Thyroid gland (tissue), 4 donors: ENCODE measurements around the gene RNPEP. TPM values are rescaled to one million over a fixed set of nuclear protein-coding genes. Genes with fewer than 3 reads are reported as not detected.
A peak's percentile ranks its signal among the peaks of the same experiment; 100 is the strongest.
"Not testable (repeated sequence)": the region's sequence is repeated elsewhere in the genome, so short reads cannot be mapped to it uniquely, and the experiment has no call there.

Experiments
- DNase-seq, 2 donors: peaks; one replicate each; pipeline ENCODE4 v3.0.0-alpha.2; 2019
- H3K27ac ChIP-seq, 3 donors: fragments of 200-600 bp; sonication (generic); 1 replicate in 2 of 3; 2 replicates in 1 of 3; pipeline ENCODE4 v1.5.1; 2016 to 2019; ENCODE audit warnings: mild to moderate bottlenecking in 1 of 3, moderate library complexity in 1 of 3
- H3K27me3 ChIP-seq: fragments of 200-600 bp; sonication (generic); one replicate; pipeline ENCODE4 v1.5.1; 2019
- H3K36me3 ChIP-seq, 2 donors: fragments of 200-600 bp; sonication (generic); one replicate each; pipeline ENCODE4 v1.5.1; 2016 to 2019
- H3K4me1 ChIP-seq, 2 donors: fragments of 200-600 bp; sonication (generic); one replicate each; pipeline ENCODE4 v1.5.1; 2017 to 2019
- H3K4me3 ChIP-seq, 3 donors: fragments of 200-600 bp; sonication (generic); replicated peaks in 1 of 3; 1 replicate in 2 of 3; 2 replicates in 1 of 3; pipeline ENCODE4 v1.5.1; 2016; ENCODE audit warnings: mild to moderate bottlenecking in 1 of 3
- H3K9me3 ChIP-seq: fragments of 200-600 bp; sonication (generic); one replicate; pipeline ENCODE4 v1.5.1; 2017
- POLR2A ChIP-seq, 2 donors: fragments of 450-650 bp; IDR thresholded peaks; one replicate each; pipeline ENCODE4 v1.6.1; 2017; ENCODE audit warnings: antibody characterized with exemption in 2 of 2, mild to moderate bottlenecking in 2 of 2, moderate library complexity in 1 of 2
- WGBS, 2 donors: methylation state at CpG; one replicate each; pipeline ENCODE4 v1.1.5; 2017; 5-methylcytosine and 5-hydroxymethylcytosine counted together
- intact Hi-C: fragments of 100-400 bp; cut with DNase I; formaldehyde crosslinking; loops from one replicate; pipeline ENCODE4 v1.15.1; 2023
- total RNA-seq, 4 donors: library from RNA; depleted of rRNA; stranded (reverse); fragments of >200 nt; gene quantifications; one replicate each; pipeline ENCODE4 v1.2.3, GENCODE V29; 2016
- TF ChIP-seq, protein P1 (sequence below), 6 experiments: fragments of 200-600 bp in 3 of 6; fragments of 450-650 bp in 3 of 6; sonication (generic) in 3 of 6; IDR thresholded peaks; one replicate each; pipeline ENCODE4 v1.5.1; 2016 to 2019; ENCODE audit warnings: antibody characterized with exemption in 6 of 6, mild to moderate bottlenecking in 2 of 6, inconsistent platforms in 1 of 6, moderate library complexity in 1 of 6

RNPEP gene
- total RNA-seq, 4 donors from 2014 or later, result 61.4 to 98.1 (median 85.7) TPM

DNA sequence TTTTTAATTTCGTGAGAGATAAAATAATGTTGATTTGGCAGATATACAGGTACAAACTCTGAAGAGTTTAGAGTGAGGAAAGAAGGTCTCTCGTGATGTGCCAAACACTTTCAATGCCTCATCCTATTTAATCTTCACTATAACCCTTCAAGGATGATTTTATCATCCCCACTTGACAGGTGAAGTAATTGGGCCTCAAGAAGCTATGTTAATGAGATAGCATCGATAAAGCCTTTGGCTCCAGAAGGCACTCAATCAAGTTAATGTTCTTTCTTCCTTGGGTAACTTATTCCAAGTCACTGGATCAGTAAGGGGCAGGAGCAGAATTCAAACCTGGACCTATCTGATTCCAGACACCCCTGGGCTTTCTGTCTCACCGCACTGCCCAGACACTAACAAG, 43.3 kb upstream of the RNPEP start:
- Histone ChIP-seq H3K27ac (peak overlapping the region in 2 of 3 donors; percentile 41 to 75), H3K36me3 (no peaks in the 10 kb centered on the region), H3K4me1 (peaks cover 18 to 26% of the 10 kb centered on the region in 2 donors), H3K27me3 (no peaks in the 10 kb centered on the region), H3K9me3 (no peaks in the 10 kb centered on the region), H3K4me3 (no peak overlapping the region)
- DNase-seq, result no peak
- 48 to 55% methylated on average over 4 of the region's 4 CpGs for WGBS, 2 donors
- intact Hi-C loops, result no loop called here
- TF ChIP-seq, protein P1, sequence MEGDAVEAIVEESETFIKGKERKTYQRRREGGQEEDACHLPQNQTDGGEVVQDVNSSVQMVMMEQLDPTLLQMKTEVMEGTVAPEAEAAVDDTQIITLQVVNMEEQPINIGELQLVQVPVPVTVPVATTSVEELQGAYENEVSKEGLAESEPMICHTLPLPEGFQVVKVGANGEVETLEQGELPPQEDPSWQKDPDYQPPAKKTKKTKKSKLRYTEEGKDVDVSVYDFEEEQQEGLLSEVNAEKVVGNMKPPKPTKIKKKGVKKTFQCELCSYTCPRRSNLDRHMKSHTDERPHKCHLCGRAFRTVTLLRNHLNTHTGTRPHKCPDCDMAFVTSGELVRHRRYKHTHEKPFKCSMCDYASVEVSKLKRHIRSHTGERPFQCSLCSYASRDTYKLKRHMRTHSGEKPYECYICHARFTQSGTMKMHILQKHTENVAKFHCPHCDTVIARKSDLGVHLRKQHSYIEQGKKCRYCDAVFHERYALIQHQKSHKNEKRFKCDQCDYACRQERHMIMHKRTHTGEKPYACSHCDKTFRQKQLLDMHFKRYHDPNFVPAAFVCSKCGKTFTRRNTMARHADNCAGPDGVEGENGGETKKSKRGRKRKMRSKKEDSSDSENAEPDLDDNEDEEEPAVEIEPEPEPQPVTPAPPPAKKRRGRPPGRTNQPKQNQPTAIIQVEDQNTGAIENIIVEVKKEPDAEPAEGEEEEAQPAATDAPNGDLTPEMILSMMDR (IDR thresholded peaks at IDR 0.05), result no peak
- TF ChIP-seq POLR2A (IDR thresholded peaks at IDR 0.05), result no peak

DNA sequence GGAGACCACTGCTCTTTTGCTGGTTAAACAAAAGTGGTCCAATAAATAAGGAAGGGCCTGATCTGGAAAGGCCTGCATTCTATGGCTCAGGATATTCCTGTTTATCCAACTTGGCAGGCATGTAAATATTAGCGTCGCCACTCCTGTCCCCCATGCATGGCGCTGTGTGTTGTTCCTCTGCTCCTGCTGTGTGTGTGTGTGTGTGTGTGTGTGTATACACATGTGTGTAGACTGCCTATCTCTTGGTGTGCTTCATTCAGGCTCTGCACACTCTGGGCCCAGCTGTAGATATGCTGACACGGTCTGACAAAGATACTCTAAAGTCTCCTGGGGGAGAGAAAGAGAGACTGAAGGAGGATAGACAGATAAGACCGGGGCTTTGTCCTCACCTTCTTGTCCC, 42.9 kb upstream of the RNPEP start:
- TF ChIP-seq POLR2A (IDR thresholded peaks at IDR 0.05), result no peak
- TF ChIP-seq, protein P1 (IDR thresholded peaks at IDR 0.05), result no peak
- intact Hi-C loops, result no loop called here
- WGBS, 2 donors, result 83 to 85% methylated on average over 5 of the region's 5 CpGs
- Histone ChIP-seq H3K27me3 (no peaks in the 10 kb centered on the region), H3K4me3 (no peak overlapping the region), H3K27ac (peak overlapping the region in 2 of 3 donors; percentile 41 to 75), H3K9me3 (no peaks in the 10 kb centered on the region), H3K4me1 (peaks cover 22 to 27% of the 10 kb centered on the region in 2 donors), H3K36me3 (no peaks in the 10 kb centered on the region)
- no peak for DNase-seq

DNA sequence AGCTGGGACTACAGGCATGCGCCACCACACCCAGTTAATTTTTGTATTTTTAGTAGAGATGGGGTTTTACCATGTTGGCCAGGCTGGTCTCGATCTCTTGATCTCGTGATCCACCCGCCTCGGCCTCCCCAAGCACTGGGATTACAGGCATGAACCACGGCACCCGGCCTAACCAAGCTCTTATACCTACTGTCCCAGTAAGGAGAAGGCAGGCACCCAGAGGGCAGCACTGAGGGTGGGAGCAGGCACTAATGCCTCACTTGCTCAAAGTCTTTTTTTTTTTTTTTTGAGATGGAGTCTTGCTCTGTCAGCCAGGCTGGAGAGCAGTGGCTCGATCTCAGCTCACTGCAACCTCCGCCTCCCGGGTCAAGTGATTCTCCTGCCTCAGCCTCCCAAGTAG, 42.1 kb upstream of the RNPEP start:
- H3K36me3 ChIP-seq, DNase-seq, intact Hi-C loops, H3K27me3 ChIP-seq, H3K4me3 ChIP-seq, H3K9me3 ChIP-seq: not testable (repeated sequence)
- peaks cover 29 to 30% of the 10 kb centered on the region in 2 donors for H3K4me1 ChIP-seq
- H3K27ac ChIP-seq, result peak overlapping the region in 2 of 3 donors; percentile 84 to 87
- 95 to 97% methylated on average over 10 of the region's 10 CpGs for WGBS, 2 donors

DNA sequence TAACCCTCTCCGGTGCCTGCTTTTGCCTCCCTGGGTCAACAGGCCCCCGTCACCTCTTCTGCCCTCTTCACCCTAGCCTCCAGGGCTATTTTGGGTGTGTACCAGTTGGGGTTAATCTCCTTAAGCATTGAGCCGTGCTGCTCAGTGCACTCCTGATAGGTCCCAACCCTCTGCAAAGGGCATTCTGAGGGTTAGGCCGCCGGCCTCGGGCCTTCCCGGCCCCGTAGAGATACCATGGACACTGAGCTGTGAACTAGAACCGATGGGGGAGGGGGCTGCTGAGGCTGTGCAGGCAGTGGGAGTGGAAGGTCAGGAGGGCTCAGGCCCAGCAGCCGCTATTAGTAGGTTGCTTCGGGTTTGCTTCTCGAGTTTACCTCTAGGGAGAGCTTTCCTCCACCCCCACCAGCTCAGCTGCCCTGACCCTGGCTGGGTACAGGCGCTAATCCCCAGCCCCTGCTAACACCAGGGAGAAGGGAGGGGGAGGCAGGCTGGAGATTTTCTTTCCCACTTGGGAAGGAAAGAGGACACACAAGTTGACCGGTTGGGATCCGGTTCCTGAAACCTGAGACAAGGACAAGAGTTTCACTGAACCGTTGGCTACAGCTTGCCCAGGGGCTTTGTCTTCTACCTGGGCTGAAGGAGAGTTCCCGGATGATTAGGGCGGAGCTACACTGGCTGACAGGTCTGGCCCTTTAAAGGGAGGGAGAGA, 40.9 kb upstream of the RNPEP start:
- WGBS, 2 donors, result 21 to 34% methylated on average over 11 to 17 of the region's 18 CpGs
- TF ChIP-seq, protein P1 (IDR thresholded peaks at IDR 0.05), result no peak
- peak in 1 of 2 donors; percentile 51 for TF ChIP-seq POLR2A (IDR thresholded peaks at IDR 0.05)
- peak overlapping the region in 1 of 3 donors; percentile 4 for H3K4me3 ChIP-seq
- no peaks in the 10 kb centered on the region for H3K36me3 ChIP-seq
- intact Hi-C loops, result no loop called here
- peaks cover 30 to 36% of the 10 kb centered on the region in 2 donors for H3K4me1 ChIP-seq
- no peaks in the 10 kb centered on the region for H3K27me3 ChIP-seq
- peak overlapping the region; percentile 84 to 87 (median 87) for H3K27ac ChIP-seq
- H3K9me3 ChIP-seq, result no peaks in the 10 kb centered on the region
- peak; percentile 85 to 87 for DNase-seq

DNA sequence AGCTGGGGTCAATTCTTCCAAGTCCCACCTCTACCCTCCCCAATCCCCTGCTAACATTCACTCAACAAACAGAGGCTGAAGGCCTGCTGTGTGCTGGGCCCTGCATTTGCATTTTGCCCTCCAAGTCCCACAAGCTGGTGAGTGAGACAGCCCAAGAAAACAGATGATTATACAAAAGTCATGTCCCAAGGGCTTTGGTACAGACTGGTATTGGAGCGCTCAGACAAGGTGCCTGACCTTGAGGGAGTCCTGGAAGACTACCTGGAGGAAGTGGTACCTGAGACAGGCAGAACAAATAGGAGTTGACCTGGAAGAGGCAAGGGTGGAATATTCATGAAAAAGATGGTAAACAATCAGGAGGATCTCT, 40.3 kb upstream of the RNPEP start:
- Histone ChIP-seq H3K27me3 (no peaks in the 10 kb centered on the region), H3K9me3 (no peaks in the 10 kb centered on the region), H3K4me3 (peak overlapping the region in 1 of 3 donors; percentile 4), H3K27ac (peak overlapping the region; percentile 84 to 87 (median 87)), H3K4me1 (peaks cover 30 to 36% of the 10 kb centered on the region in 2 donors), H3K36me3 (no peaks in the 10 kb centered on the region)
- WGBS, 2 donors, result 81 to 100% methylated on average over 1 of the region's 1 CpG
- TF ChIP-seq POLR2A (IDR thresholded peaks at IDR 0.05), result no peak
- TF ChIP-seq, protein P1 (IDR thresholded peaks at IDR 0.05), result no peak
- DNase-seq, result no peak
- intact Hi-C loops, result no loop called here
